Activated gamma-delta T cell (primary cell): ENCODE measurements around the gene GBX1.

Experiments used
- DNase-seq: peaks from one replicate; lab custom pipeline; 2025; lab: John Stamatoyannopoulos, UW

The GBX1 gene

GRCh38 chr7:151126491-151127137 is 40.9 kb downstream of the GBX1 start:
- DNase-seq, result no peak

- DNase-seq, result no peak
Measured at GRCh38 chr7:151125846-151126481, 41.5 kb downstream of the GBX1 start.

- no peak for DNase-seq
Measured at GRCh38 chr7:151125470-151125845, 42.0 kb downstream of the GBX1 start.

- DNase-seq, result no peak
Measured at GRCh38 chr7:151124899-151125399, 42.5 kb downstream of the GBX1 start.

- DNase-seq, result no peak
Measured at GRCh38 chr7:151124481-151124880, 43.0 kb downstream of the GBX1 start.

GRCh38 chr7:151123822-151124464 is 43.6 kb downstream of the GBX1 start:
- DNase-seq, result no peak

GRCh38 chr7:151123158-151123821 is 44.2 kb downstream of the GBX1 start:
- no peak for DNase-seq

GRCh38 chr7:151122796-151123157 is 44.7 kb downstream of the GBX1 start:
- no peak for DNase-seq

- no peak for DNase-seq
Measured at GRCh38 chr7:151122276-151122675, 45.2 kb downstream of the GBX1 start.

- DNase-seq, result no peak
Measured at GRCh38 chr7:151121380-151122170, 45.9 kb downstream of the GBX1 start.

GRCh38 chr7:151120896-151121295 is 46.6 kb downstream of the GBX1 start:
- no peak for DNase-seq

GRCh38 chr7:151119902-151120301 is 47.6 kb downstream of the GBX1 start:
- DNase-seq, result no peak

GRCh38 chr7:151119055-151119415 is 48.5 kb downstream of the GBX1 start:
- DNase-seq, result no peak

- no peak for DNase-seq
Measured at GRCh38 chr7:151118108-151119054, 49.1 kb downstream of the GBX1 start.

- no peak for DNase-seq
Measured at GRCh38 chr7:151117565-151117964, 49.9 kb downstream of the GBX1 start.

- no peak for DNase-seq
Measured at GRCh38 chr7:151116603-151117440, 50.7 kb downstream of the GBX1 start.

- no peak for DNase-seq
Measured at GRCh38 chr7:151115836-151116418, 51.6 kb downstream of the GBX1 start.

GRCh38 chr7:151115121-151115835 is 52.2 kb downstream of the GBX1 start:
- no peak for DNase-seq
